ENCODE results near the gene PCOLCE2.

- no peak for TF ChIP-seq CTCF (IDR thresholded peaks at IDR 0.05; ENCODE audit: low read length)
- TF ChIP-seq EZH2 (IDR thresholded peaks at IDR 0.05; ENCODE audit: borderline replicate concordance, low read length), result no peak
Measured at GRCh38 chr3:142784228-142784627, 104.7 kb downstream of the PCOLCE2 start.
